HCT116 (cell line): ENCODE results near the gene ZBED2. TPM values are rescaled to one million over a fixed set of nuclear protein-coding genes. Genes with fewer than 3 reads are reported as not detected.

ENCODE experiments used
- ATAC-seq: fragments of 200-7000 bp; cut with Tn5 transposase; 2 replicates; pipeline ENCODE4 v1.9.1; 2020; ENCODE audit warnings: mild to moderate bottlenecking, moderate library complexity
- BruUV-seq: library from RNA; stranded (reverse); fragments of 400-500 nt; replicated peaks from 2 replicates; lab custom pipeline; 2021; lab: Mats Ljungman, UMichigan
- CTCF ChIA-PET: fragments of 300-600 bp; sonication (Branson Sonifier 250); formaldehyde crosslinking; loops from one replicate; lab custom pipeline; 2021; ENCODE audit warnings: antibody characterized with exemption; lab: Charles Lee
- POLR2A ChIA-PET: fragments of 300-600, 350-600 bp; sonication (Branson Sonifier 250); formaldehyde crosslinking; loops from one replicate; lab custom pipeline; 2021; ENCODE audit warnings: antibody characterized with exemption; lab: Charles Lee
- RAD21 ChIA-PET, 2 experiments: fragments of 300-600 bp; sonication (Branson Sonifier 250); formaldehyde crosslinking; loops; one replicate each; lab custom pipeline; 2023; ENCODE audit warnings: low total read pairs in 2 of 2; ENCODE audit not compliant: uncharacterized antibody in 2 of 2, unreplicated experiment in 2 of 2, low non-redundant PET in 1 of 2; lab: Charles Lee
- DNase-seq: peaks from one replicate; pipeline ENCODE4 v3.0.0-alpha.2; 2010; ENCODE audit warnings: low read depth, low spot score
- H2AFZ ChIP-seq: fragments of 200-600 bp; shearing (Covaris generic), sonication (generic); 2 replicates; pipeline ENCODE4 v1.6.1; 2017; ENCODE audit warnings: low read depth, mixed run types, mixed read lengths, antibody characterized with exemption, low read length; ENCODE audit not compliant: poor library complexity, severe bottlenecking
- H3K27ac ChIP-seq: 2 replicates; pipeline ENCODE4 v1.5.1; 2012; ENCODE audit warnings: low read depth, low read length
- H3K27me3 ChIP-seq: fragments of 200-600 bp; sonication (generic); 2 replicates; pipeline ENCODE4 v1.6.1; 2016; ENCODE audit warnings: mixed run types, low read length, mixed read lengths; ENCODE audit not compliant: insufficient read depth
- H3K36me3 ChIP-seq, 2 experiments: fragments of 200-500 bp in 1 of 2; fragments of 200-600 bp in 1 of 2; sonication (Bioruptor generic) in 1 of 2; sonication (generic) in 1 of 2; 2 replicates each; pipeline versions ENCODE4 v1.5.1 to v1.6.1; 2014 to 2016; ENCODE audit warnings: low read length in 2 of 2, inconsistent platforms in 1 of 2, mixed read lengths in 1 of 2, mixed run types in 1 of 2; ENCODE audit not compliant: insufficient read depth in 2 of 2, control insufficient read depth in 1 of 2
- H3K4me1 ChIP-seq, 2 experiments: fragments of 200-600 bp in 1 of 2; sonication (generic) in 1 of 2; 2 replicates each; pipeline versions ENCODE4 v1.5.1 to v1.6.1; 2012 to 2017; ENCODE audit warnings: low read length in 2 of 2, inconsistent platforms in 1 of 2, mild to moderate bottlenecking in 1 of 2, mixed read lengths in 1 of 2, mixed run types in 1 of 2, moderate library complexity in 1 of 2; ENCODE audit not compliant: insufficient read depth in 2 of 2, control insufficient read depth in 1 of 2
- H3K4me2 ChIP-seq: fragments of 200-600 bp; sonication (generic); 2 replicates; pipeline ENCODE4 v1.6.1; 2017; ENCODE audit warnings: mixed run types, low read length, mixed read lengths
- H3K4me3 ChIP-seq, 2 experiments: fragments of 200-600 bp in 1 of 2; sonication (generic) in 1 of 2; replicated peaks in 1 of 2; 2 replicates each; pipeline ENCODE4 v1.5.1; 2011 to 2016; ENCODE audit warnings: low read length in 2 of 2, control low read depth in 1 of 2, low read depth in 1 of 2, mild to moderate bottlenecking in 1 of 2, mixed read lengths in 1 of 2, mixed run types in 1 of 2
- H3K79me2 ChIP-seq: fragments of 200-600 bp; sonication (generic); 2 replicates; pipeline ENCODE4 v1.6.1; 2017; ENCODE audit warnings: mild to moderate bottlenecking, mixed run types, low read length, moderate library complexity, mixed read lengths; ENCODE audit not compliant: insufficient read depth
- H3K9ac ChIP-seq: fragments of 200-600 bp; sonication (generic); 2 replicates; pipeline ENCODE4 v1.6.1; 2016; ENCODE audit warnings: low read length, mixed read lengths
- H3K9me2 ChIP-seq: fragments of 200-600 bp; sonication (generic), shearing (Covaris generic); 2 replicates; pipeline ENCODE4 v1.6.1; 2017; ENCODE audit warnings: mixed run types, mild to moderate bottlenecking, moderate library complexity; ENCODE audit not compliant: insufficient read depth
- H3K9me3 ChIP-seq, 2 experiments: fragments of 200-500 bp in 1 of 2; fragments of 200-600 bp in 1 of 2; sonication (Bioruptor generic) in 1 of 2; sonication (generic) in 1 of 2; 2 replicates each; pipeline ENCODE4 v1.6.1; 2014 to 2017; ENCODE audit warnings: low read length in 2 of 2, mixed read lengths in 2 of 2, inconsistent platforms in 1 of 2, low read depth in 1 of 2, mild to moderate bottlenecking in 1 of 2, mixed run types in 1 of 2, moderate library complexity in 1 of 2; ENCODE audit not compliant: control insufficient read depth in 1 of 2, insufficient read depth in 1 of 2
- H4K20me1 ChIP-seq: fragments of 200-600 bp; sonication (generic), shearing (Covaris generic); 2 replicates; pipeline ENCODE4 v1.6.1; 2017; ENCODE audit warnings: mixed run types, mild to moderate bottlenecking, moderate library complexity; ENCODE audit not compliant: insufficient read depth
- REST ChIP-seq: IDR thresholded peaks from 2 replicates; pipeline ENCODE4 v1.6.1; 2012; ENCODE audit warnings: low read depth
- SIN3A ChIP-seq: IDR thresholded peaks from 2 replicates; pipeline ENCODE4 v1.6.1; 2012; ENCODE audit warnings: low read depth
- SP1 ChIP-seq: IDR thresholded peaks from 2 replicates; pipeline ENCODE4 v1.6.1; 2012; ENCODE audit warnings: low read depth
- TCF7L2 ChIP-seq: IDR thresholded peaks from 2 replicates; pipeline ENCODE4 v1.7.0; 2011; ENCODE audit warnings: borderline replicate concordance, inconsistent platforms; ENCODE audit not compliant: insufficient read depth, insufficient read length; ENCODE audit errors: extremely low read depth
- ZFX ChIP-seq: fragments of 450-650 bp; IDR thresholded peaks from 2 replicates; pipeline ENCODE4 v1.6.1; 2017
- ZNF274 ChIP-seq: fragments of 200-500 bp; sonication (Bioruptor generic); IDR thresholded peaks from 2 replicates; pipeline ENCODE4 v1.6.1; 2014; ENCODE audit warnings: mild to moderate bottlenecking, low read depth, low read length, inconsistent platforms
- intact Hi-C: fragments of 100-400 bp; cut with micrococcal nuclease; formaldehyde crosslinking; loops from 2 replicates; pipeline ENCODE4 v1.10.0; 2022
- total RNA-seq: library from RNA; stranded (reverse); gene quantifications from one replicate; pipeline ENCODE4 v1.2.1, GENCODE V29; 2021; ENCODE audit not compliant: unreplicated experiment
- TF ChIP-seq, protein P1 (sequence below): IDR thresholded peaks from 2 replicates; pipeline ENCODE4 v1.6.1; 2012

The ZBED2 gene
- total RNA-seq, 1 experiment from 2014 or later, result 16.1 TPM

DNA sequence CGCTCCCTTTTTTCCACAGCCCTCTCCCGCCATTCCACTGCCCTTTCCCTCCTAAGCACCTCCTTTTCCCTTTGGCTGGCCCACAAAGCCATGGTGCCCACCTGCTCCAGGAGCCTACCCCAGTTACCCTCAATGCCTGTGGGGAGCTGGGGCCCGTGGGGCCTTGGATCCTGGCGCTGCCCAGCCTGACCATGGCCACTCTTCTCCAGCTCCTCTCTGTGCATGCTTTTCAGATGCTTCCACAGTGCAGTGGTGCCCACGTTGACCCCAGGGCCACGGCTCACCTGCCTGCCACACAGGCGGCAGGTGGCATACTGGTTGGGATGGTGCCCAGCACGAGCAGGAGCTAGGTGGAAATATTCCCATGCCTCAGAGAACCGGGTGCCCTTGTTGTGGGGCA is 1.5 kb downstream of the ZBED2 start:
- Histone ChIP-seq H3K27ac (peak overlapping the region; percentile 60), H3K4me2 (peak overlapping the region; percentile 67), H3K4me1 (peaks cover 33 to 73% of the 10 kb centered on the region in 2 experiments), H3K27me3 (no peaks in the 10 kb centered on the region), H2AFZ (no peak overlapping the region), H3K9ac (peak overlapping the region; percentile 52), H3K36me3 (no peaks in the 10 kb centered on the region), H3K79me2 (peaks cover 26% of the 10 kb centered on the region), H4K20me1 (no peaks in the 10 kb centered on the region), H3K9me3 (no peaks in the 10 kb centered on the region)
- no TSS peak for BruUV-seq
- intact Hi-C loops, result loop anchor here (10.0 kb wide), 1 partner anchor 281 kb away; no protein-coding TSS in a partner anchor
- DNase-seq (no peak), ATAC-seq (no peak)
- RAD21 ChIA-PET, result no interaction called here
- TF ChIP-seq ZNF274, result no peak
- TF ChIP-seq SP1, result no peak
- TF ChIP-seq, protein P1, sequence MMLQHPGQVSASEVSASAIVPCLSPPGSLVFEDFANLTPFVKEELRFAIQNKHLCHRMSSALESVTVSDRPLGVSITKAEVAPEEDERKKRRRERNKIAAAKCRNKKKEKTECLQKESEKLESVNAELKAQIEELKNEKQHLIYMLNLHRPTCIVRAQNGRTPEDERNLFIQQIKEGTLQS, result no peak
- no peak for TF ChIP-seq ZFX
- TF ChIP-seq REST, result no peak
- no peak for TF ChIP-seq SIN3A
- no peak for TF ChIP-seq TCF7L2
- TF ChIP-seq, all 23 proteins: peak for 0
- Histone ChIP-seq H3K4me3 (peak overlapping the region in 1 of 2 experiments; percentile 44; a peak in 2 of 4 replicates), H3K9me2 (no peaks in the 10 kb centered on the region)
- ChIA-PET POLR2A (no interaction called here), CTCF (interaction anchor here (1.4 kb wide), 1 partner anchor 16 kb away, joined by 4 read pairs; no protein-coding TSS in a partner anchor)
